Iris pigment epithelial cell (primary cell): ENCODE results near the gene AQP6.
"Not testable (repeated sequence)": the region's sequence is repeated elsewhere in the genome, so short reads cannot be mapped to it uniquely, and the experiment has no call there.

Source experiments
- DNase-seq: peaks from one replicate; pipeline ENCODE4 v3.0.0-alpha.2; 2011; ENCODE audit warnings: low read depth

Gene AQP6

DNA sequence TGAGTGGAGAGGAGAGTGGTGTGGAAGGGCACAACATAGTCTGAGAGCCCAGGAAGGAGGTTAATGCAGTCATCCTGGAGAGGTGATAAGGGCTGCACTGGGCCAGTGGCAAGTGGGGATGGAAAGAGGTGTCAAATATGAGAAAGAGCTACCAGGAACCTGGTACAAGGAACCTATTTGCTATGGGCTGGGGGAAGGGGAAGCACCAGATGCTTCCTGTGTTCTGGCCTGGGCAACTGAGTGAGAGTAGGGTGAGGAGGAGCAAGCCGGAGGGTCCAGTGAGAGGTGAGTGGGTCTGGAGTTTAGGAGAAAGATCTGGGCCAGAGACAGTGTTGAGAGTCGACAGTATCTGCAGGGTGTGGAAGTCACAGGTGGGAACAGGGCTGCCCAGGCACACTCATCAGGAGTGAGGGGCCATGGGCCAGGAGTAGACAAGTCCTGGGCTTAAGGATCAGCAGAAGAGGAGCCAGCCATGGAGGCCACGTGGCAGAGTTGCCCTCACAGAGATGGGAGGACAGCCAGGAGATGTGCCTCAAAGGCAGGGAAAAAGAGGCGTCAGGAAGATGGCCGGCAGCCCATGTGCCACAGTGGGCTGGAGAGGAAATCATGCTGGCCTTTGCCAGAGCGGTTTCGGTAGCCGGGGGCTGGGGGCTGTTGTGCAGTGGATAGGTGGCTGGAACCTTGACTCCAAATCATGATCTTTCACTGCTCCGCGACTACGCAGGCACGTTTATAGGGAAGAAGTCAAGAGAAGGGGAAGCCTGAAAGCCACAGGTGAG, 2.9 kb upstream of the AQP6 start:
- no peak for DNase-seq

DNA sequence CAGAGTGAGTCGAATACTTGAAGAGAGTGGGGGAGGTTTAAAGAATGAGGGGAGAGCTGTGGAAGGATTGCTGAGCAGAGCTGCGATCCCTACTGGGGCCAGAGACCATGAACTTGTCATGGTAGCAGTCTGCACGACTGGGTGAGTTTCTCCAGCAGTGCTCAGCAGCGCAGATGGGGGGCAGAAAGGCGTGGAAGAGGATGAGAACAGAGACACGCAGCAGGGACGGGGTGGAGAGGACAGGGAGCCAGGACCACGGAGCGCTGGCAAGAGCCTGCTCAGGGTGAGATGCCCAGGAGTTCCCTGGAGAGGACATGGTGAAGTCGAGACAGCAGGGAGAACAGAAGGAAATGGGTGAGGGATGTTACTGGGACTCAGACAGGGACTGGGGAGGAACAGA, 2.1 kb upstream of the AQP6 start:
- no peak for DNase-seq

DNA sequence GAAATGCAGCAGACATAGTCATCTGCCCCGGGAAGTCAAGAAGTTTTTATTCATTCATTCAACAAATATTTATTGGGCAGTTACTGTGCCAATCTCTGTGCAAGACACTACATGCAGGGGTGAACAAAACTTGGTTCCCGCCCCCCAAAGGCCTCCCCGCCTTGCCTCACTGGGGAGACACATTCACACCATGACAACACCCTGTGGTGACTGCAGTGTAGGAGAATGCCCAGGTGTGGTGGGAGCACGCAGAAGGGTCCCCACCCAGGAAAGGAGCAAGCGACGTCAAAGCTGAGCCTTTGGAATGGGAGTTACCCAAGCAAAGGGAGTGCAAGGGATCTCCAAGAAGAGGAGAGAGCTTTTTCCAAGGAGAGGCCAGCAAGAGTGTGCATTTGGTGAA, 1.6 kb upstream of the AQP6 start:
- DNase-seq = no peak

DNA sequence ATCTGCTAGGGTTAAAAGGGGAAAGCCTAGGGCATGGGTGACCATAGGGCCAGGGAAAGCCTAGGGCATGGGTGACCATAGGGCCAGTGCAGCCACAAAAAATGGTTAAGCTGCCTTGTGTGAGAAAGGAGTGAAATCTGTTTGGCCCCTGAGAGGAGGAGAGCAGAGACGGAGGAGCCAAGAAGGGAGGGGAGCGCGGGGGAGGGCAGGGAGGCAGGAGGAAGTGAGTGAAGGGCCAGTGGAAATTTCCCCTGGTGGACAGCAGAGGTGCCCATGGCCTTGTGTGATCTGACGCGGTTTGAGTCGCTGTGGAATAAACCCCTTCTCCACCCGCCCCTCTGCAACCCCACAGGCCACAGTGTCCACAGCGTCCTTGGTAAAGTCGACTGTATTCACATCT, 618 bp upstream of the AQP6 start:
- DNase-seq = no peak

DNA sequence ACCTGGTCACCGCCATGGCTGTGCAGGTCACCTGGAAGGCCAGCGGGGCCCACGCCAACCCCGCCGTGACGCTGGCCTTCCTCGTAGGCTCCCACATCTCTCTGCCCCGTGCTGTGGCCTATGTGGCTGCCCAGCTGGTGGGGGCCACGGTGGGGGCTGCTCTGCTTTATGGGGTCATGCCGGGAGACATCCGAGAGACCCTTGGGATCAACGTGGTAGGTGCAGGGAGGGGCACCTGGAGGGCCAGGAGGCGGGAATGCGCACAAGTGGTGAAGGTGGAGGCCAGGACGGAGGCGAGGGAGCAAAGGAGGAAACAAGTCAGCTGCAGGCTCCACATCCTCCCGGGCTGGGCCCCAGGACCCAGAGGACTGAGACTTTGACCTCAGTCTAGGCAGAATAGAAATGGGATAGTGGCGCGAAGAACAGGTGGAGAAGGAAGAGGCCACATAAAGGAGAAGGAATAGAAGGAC, 649 bp downstream of the AQP6 start:
- no peak for DNase-seq

DNA sequence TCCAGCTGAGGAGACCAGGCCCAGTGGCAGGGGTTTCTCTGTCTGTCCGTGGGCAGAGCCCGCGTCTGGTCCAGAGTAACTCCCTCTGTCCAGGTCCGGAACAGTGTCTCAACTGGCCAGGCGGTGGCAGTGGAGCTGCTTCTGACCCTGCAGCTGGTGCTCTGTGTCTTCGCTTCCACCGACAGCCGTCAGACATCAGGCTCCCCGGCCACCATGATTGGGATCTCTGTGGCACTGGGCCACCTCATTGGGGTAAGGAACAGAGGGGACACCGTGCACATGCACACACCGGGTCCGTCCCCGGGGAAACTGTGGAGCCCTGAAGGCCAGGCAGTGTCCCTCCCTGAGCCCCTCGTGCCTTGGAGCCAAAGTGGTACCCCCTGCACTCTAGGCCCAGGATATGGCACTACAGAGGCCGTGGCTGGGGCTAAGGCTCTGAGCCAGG, 1.5 kb downstream of the AQP6 start:
- peak; percentile 71 for DNase-seq

DNA sequence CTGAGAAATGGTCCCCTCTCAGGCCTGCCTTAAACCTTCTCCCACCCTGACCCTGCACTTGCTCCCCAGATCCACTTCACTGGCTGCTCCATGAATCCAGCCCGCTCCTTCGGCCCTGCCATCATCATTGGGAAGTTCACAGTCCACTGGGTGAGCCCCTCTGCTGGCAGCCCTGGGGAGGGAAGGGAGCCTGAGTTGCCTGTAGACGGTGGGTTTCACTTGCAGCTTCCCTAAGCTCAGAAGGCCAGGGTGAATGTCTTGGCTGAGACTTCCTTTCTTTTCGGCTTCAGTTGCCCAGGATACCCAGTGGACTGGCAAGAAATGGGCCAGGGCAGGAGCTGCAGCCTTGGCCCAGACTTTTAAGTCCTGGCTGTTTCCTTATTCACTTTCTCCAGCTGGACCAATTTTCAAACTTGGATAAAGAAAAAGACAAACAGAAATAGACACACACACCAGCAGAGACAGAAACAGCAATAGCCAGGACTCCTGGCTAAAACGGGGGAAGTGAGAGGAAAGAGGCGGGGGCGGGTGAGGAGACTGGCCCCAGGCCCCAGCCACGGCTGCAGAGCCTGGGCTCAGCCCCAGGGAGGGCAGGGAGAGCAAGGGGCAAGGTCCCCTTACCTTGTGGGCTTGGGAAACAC, 2.0 kb downstream of the AQP6 start:
- DNase-seq = no peak

DNA sequence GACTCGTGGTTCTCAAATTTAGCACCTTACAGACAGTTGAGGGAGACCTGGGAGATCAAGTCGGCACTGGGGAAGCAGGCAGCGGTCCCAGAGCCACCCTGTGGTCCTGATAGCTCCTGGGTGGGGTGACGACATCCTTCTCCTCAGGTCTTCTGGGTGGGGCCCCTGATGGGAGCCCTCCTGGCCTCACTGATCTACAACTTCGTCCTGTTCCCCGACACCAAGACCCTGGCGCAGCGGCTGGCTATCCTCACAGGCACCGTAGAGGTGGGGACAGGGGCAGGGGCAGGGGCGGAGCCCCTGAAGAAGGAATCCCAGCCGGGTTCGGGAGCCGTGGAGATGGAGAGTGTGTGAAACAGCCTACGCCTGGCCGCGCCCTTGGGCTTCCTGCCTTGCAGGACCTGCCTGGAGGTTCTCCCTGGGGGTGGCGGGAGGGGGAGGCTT, 2.6 kb downstream of the AQP6 start:
- DNase-seq = no peak

DNA sequence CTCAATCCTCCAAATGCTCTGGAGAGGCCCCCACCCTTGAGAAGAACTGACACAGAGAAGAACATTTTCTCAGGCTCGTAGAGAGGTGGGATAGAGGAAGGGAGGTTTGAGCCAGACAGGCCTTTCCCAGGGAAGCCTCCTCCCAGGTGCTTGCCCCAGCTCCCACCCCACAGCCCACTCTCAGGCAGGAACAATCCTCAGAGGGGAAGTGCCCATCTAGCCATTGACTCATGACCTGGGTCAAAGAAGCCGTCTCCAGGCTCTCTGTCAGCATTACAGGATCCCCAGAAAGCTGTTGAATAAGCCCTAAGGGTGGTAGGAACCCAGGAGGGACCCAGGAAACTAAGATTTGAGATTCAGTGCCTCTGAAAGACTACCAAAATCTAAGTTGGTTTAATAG, 3.8 kb downstream of the AQP6 start:
- no peak for DNase-seq

DNA sequence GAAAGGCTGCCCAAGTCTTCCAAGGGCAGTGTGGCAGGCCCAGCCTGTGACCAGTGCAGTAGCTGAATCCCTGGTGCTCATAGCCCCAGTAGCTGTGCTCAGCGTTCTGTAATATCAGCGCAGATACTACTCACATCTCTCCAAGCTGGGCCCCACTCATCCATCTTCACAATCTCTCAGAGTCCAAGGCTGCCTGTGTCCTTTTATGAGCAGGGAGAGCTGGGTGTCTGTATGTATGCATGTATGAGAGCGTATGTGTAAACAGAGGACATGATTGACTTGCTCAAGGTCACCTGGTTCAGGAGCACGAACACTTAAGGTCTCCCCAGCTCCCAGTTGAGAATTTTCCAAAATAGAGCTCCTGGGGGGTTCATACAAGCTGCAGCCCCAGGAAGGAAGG, 5.4 kb downstream of the AQP6 start:
- no peak for DNase-seq

DNA sequence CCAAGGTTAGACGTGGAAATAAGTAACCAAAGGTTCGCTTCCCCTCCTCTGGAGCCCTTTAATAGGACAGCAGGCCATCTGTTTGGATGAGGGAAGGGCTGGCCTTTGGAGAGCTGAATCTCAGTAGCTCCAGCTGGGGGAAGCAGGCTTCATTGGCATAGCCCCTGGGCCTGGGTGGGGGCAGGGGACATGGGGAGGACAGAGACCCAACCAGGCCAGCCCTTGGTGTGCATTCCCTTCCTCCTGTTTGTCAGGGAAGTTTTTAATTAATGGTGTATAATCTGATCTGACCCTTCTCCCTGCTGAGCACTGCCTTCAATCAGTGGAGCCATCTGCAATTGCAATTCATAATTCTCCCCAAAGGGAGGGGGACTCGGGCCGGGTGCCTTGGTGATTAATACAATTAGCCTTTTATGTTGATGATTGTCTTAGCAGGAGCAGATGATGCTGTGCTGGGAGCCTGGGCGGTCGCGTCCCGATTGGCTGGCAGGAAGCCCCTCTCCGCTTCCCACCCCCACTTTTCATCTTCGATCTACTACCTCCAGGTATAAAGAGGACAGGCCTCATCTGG, 6.4 kb downstream of the AQP6 start:
- no peak for DNase-seq

DNA sequence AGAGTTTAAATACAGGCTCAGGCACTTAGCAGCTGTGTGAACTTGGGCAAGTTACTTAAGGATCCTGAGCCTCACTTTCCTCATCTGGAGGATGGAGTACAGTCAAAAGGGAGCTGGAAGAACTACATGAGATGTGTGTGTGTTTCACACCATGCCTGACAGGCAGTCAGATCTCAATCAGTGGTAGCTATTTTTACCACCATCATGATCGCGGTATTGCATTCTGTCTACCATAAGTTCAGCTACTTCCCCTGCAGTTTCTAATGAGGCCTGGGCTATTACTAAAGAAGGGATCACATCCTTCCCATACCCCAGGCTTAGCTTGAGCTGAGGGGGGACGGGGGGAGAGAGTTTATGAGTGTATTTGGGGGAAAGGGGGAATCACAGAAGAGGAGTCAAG, 7.0 kb downstream of the AQP6 start:
- no peak for DNase-seq

DNA sequence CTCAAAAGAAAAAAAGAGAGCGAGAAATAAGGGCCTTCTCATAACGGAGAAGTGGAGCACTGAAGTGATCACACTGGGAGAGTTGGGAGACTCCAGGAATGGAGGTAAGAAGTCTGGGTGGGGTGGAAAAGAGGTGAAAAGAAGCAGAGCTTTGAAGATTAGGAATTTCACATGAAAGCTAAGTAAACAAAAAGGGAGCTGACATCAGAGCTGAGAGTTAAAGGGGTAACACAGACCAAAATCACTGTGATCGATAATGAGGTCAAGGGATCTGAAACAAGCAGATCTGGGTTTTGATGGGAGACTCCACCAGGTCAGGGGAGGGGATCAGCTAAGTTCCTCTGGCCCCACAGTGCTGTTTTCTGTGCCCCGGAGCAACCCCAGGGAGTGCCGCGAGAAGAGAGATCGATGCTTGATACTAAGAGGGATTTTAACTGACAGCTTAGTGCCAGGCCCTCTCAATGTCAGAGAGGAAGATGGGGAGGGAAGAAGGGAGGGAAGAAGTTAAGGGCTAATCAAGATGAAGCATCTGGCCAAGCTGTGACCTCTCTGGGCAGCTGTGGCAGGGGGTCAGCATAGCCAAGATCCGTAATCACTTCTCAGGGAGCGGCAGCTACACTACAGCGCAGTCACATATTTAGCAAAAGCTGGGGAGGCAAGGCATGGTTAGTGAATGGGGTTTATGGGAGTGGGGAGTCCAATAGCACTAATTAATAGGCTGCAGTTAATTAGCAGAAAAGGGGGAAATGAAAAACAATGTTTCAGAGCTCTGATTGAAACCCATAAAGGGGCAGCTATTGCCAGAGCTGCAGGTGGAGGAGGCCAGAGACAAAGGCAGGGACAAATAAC, 8.0 kb downstream of the AQP6 start:
- no peak for DNase-seq

DNA sequence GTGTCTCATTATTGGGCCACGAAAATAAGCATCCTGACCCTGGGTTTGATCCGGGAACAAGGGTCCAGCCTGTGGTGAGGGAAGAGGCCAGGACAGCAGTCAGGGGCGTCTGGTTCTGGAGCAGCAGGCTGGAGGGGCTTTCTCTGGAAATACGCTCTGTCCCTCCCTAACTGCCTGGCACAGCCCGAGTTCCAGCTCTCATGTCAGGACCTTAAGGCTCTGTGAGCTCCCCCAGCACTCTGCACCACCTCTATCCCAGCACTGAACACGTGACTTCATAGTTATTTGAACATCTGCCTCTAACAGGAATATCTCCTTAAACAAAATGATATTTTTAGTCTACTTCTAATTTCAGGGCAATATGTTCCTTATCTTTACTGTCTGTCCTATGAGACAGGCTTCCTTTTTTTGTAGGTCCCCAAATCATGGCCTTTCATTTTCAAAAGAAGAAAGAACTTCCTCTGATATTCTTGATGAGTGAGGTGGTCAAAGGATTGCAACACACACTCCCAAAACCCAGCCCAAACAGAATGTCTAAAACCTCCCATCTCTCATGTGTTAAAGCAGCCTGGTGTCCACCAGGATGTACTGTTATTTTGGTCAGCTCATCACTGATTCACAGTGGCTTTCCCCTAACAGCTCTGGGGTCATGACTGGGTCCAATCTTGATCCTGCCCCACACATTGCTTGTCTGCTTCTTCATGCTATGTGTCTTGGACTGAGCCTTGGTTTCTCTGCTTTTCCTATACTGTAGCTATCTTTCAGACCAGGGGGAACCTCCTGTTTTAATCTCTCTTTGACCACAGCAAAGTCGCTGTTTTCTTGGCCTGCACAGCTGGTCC, 9.7 kb downstream of the AQP6 start:
- DNase-seq = peak; percentile 41

DNA sequence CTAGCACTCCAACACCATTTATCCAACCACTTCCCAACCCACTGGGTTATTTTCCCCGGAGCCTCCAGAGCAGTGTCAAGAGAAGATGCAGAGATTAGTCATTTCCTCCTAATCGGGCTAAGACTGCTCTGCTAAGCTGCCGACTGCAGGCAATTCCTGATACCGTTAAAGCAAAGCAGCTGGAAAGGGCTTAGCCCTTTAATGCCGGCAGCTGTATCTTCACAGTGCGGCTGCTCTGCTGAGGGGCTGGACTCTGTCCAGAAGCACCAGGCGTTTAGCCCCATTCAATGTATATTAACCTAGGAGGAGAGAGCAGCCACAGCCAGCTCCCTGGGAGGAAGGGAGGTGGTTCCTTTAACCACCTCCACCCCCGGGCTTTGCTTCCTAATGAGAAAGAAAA, 11.1 kb downstream of the AQP6 start:
- peak; percentile 89 for DNase-seq

DNA sequence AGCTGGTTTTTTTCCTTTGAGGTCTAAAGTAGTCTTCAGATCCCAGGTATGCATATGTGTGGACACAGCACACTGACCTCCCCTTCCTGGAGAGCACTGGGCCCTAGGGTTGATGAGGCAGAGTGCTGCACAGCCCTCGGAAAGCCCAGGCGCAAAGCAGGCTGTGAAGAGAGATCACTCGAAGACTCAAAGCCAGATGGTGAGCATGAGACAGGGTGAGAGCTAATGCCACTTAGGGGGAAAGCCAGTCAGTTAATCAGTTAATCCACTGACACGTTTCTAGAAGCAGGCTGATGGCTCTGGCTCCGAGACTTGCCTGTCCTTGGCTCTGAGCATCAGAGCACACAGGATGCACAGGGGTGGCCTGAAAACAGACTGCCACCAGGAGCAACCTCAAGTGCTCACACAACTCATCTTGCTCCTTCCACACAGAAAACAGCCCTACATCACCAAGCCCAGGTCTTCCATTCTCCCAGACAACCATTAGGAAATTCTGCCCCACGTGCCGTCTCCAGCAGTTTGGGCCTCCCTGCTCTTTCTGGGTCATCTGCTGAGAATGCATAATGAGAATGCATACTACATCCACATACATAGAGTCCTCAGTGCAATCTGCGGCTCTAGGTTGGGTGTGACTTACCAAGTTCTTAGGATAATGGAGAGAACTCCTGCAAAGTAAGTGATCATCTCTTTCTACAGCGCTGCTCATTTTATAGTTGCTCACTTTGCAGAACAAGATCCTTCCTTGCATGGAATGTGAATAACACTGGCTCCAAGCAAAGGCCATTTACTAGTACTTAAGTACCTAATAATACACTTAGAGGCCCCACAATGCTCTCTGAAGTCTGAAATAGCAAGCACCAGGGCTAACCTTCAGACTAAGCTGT, 12.0 kb downstream of the AQP6 start:
- DNase-seq = no peak

DNA sequence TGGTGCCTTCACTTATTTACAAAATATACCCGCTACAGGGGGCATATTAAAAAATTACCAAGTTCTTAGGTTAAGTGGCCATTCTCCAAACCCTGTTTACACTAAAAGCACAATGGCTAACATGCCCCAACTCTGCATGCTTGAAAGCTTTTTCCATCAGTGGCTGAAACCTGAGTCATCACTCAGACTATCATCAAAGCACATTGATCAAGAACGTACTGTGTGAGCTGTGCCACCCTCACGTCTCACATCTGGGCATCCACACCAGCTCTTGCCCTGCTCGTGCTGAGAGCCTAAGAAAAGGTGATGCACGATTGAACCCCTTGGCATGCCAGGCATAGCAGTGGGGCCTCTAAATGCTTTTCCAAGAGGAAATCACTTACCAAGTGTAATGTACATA, 13.2 kb downstream of the AQP6 start:
- DNase-seq = peak; percentile 40

DNA sequence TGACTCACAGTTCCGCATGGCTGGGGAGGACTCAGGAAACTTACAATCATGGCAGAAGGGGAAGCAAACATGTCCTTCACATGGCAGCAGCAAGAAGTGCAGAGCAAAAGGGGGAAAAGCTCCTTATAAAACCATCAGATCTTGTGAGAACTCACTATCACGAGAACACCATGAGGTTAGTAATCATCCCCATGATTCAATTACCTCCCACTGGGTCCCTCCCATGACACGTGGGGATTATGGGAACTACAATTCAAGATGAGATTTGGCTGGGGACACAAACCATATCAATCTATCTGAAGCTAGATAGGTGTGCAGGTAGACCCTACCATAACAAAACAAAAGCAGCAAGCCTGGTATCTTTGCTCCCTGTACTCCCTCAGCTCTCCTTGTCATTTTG, 13.7 kb downstream of the AQP6 start:
- DNase-seq = not testable (repeated sequence)

DNA sequence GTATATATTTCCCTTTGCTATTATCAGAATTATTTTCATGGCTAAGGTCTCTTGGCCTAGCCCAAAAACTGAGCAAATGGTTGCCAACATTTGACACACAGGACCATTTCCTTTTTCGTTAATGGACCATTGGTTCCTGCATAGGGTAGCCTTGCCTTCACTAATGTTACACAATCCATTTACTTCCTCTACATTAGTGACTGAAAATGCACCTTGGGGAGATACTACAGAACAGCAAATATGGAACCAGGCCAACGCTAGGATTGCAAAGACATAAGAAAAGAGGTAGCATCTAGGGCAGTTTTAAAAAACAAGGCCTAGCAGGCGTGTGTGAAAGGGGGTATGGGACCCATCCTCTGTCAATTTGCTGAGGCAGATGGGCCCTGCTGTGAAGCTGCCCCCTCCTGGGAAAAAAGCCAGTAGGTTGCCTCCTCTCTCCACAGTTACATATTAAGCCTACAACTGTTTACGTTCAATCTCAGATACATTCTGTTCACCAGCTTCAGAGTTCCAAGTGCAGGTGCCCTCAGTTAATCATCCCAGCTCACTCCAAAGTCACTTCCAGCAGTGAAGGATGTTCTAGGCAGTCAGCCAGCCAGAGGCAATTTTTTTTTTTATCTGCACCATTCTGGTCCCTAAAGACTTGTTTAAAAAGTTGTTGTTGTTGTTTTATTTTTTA, 15.0 kb downstream of the AQP6 start:
- DNase-seq = no peak

DNA sequence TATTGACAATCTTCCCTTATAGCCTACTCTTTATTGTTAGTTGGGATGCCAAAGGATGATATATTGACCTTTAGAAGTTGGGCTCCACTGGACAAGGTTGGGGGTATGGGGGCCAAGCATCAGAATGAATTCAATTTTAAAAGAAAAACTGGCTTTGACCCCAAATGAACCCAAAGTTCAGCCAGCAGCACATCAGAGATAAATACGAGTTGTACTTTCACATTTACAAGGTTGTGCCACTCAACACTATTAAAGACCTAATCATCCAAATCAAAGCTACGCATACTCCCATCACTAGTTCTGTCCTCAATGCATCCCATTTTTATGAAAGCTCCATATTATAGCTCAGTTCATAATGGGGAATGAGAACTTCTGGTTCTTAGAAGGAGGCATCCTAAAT, 16.7 kb downstream of the AQP6 start:
- DNase-seq = not testable (repeated sequence)
